GM12891 (cell line): ENCODE measurements around the gene NAIF1.

Experiments used
- POLR2A ChIP-seq: IDR thresholded peaks from 2 replicates; pipeline ENCODE4 v1.6.1; 2011; ENCODE audit warnings: low read depth, low read length, control low read depth
- POLR2AphosphoS5 ChIP-seq: IDR thresholded peaks from 2 replicates; pipeline ENCODE4 v1.6.1; 2011; ENCODE audit warnings: low read depth, low read length, control low read depth
- POU2F2 ChIP-seq: IDR thresholded peaks from 2 replicates; pipeline ENCODE4 v1.6.1; 2011; ENCODE audit warnings: low read depth, mild to moderate bottlenecking, control low read depth, low read length, moderate library complexity
- TAF1 ChIP-seq: IDR thresholded peaks from 2 replicates; pipeline ENCODE4 v1.6.1; 2011; ENCODE audit warnings: low read depth, low read length, control low read depth

- no peak for TF ChIP-seq POLR2A
- no peak for TF ChIP-seq TAF1
- no peak for TF ChIP-seq POLR2AphosphoS5
- TF ChIP-seq POU2F2: no peak
Observed at GRCh38 chr9:128102196-128102595, 35.1 kb upstream of the NAIF1 start.
